GM23338 (cell line): ENCODE data around the gene ADGRG2. TPM values are rescaled to one million over a fixed set of nuclear protein-coding genes. Genes with fewer than 3 reads are reported as not detected.

Experiments used
- ATAC-seq: fragments of 200-7000 bp; cut with Tn5 transposase; 3 replicates; pipeline ENCODE4 v1.9.1; 2020
- DNase-seq: peaks from one replicate; pipeline ENCODE4 v3.0.0-alpha.2; 2015; ENCODE audit warnings: low spot score
- H2AFZ ChIP-seq: fragments of 200-600 bp; sonication (generic); 2 replicates; pipeline ENCODE4 v1.8.0; 2016; ENCODE audit warnings: antibody characterized with exemption, mild to moderate bottlenecking, moderate library complexity
- H3F3A ChIP-seq: fragments of 200-600 bp; sonication (generic); replicated peaks from 2 replicates; pipeline ENCODE4 v1.8.0; 2017; ENCODE audit warnings: antibody characterized with exemption, mixed run types, low read depth
- H3K27ac ChIP-seq: fragments of 200-600 bp; sonication (generic); 2 replicates; pipeline ENCODE4 v1.6.1; 2016; ENCODE audit warnings: low read depth
- H3K27me3 ChIP-seq: fragments of 200-600 bp; sonication (generic); 2 replicates; pipeline ENCODE4 v1.8.0; 2016; ENCODE audit warnings: mild to moderate bottlenecking, mixed run types, moderate library complexity; ENCODE audit not compliant: insufficient read depth
- H3K36me3 ChIP-seq: fragments of 200-600 bp; sonication (generic); 2 replicates; pipeline ENCODE4 v1.8.0; 2016; ENCODE audit warnings: mild to moderate bottlenecking; ENCODE audit not compliant: insufficient read depth
- H3K4me1 ChIP-seq: fragments of 200-600 bp; sonication (generic); 2 replicates; pipeline ENCODE4 v1.8.0; 2016; ENCODE audit warnings: mild to moderate bottlenecking, moderate library complexity; ENCODE audit not compliant: insufficient read depth
- H3K4me2 ChIP-seq: fragments of 200-600 bp; sonication (generic); 2 replicates; pipeline ENCODE4 v1.7.1; 2017; ENCODE audit warnings: mixed run types
- H3K4me3 ChIP-seq: fragments of 200-600 bp; sonication (generic); 2 replicates; pipeline ENCODE4 v1.6.1; 2016; ENCODE audit warnings: mixed run types
- H3K79me2 ChIP-seq: fragments of 200-600 bp; sonication (generic); replicated peaks from 2 replicates; pipeline ENCODE4 v1.8.0; 2017; ENCODE audit warnings: mild to moderate bottlenecking; ENCODE audit not compliant: insufficient read depth
- H3K9me2 ChIP-seq: fragments of 200-600 bp; sonication (generic); 2 replicates; pipeline ENCODE4 v1.8.0; 2017; ENCODE audit not compliant: insufficient read depth
- H4K20me1 ChIP-seq: fragments of 200-600 bp; sonication (generic); replicated peaks from 2 replicates; pipeline ENCODE4 v1.8.0; 2017; ENCODE audit warnings: mild to moderate bottlenecking; ENCODE audit not compliant: insufficient read depth
- H3K27ac Mint-ChIP-seq: 2 replicates; pipeline ENCODE4 v1.8.0; 2020; ENCODE audit warnings: inconsistent platforms, mild to moderate bottlenecking, moderate library complexity, mixed read lengths
- H3K27me3 Mint-ChIP-seq: 3 replicates; pipeline ENCODE4 v1.8.0; 2022; ENCODE audit warnings: low read depth, mild to moderate bottlenecking, moderate library complexity, mixed read lengths, inconsistent platforms; ENCODE audit not compliant: insufficient read depth, poor library complexity
- H3K36me3 Mint-ChIP-seq: 3 replicates; pipeline ENCODE4 v1.8.0; 2021; ENCODE audit warnings: low read depth, mild to moderate bottlenecking, inconsistent platforms, moderate library complexity, mixed read lengths
- H3K4me1 Mint-ChIP-seq: 3 replicates; pipeline ENCODE4 v1.8.0; 2020; ENCODE audit warnings: mild to moderate bottlenecking, inconsistent platforms, mixed read lengths
- H3K4me3 Mint-ChIP-seq: 3 replicates; pipeline ENCODE4 v1.8.0; 2021; ENCODE audit warnings: moderate library complexity, mild to moderate bottlenecking, inconsistent platforms, mixed read lengths
- H3K9me3 Mint-ChIP-seq: 3 replicates; pipeline ENCODE4 v1.8.0; 2020; ENCODE audit warnings: moderate library complexity, mild to moderate bottlenecking, inconsistent platforms, mixed read lengths
- CREB1 ChIP-seq: fragments of 250-450 bp; sonication (Bioruptor Pico); IDR thresholded peaks from 2 replicates; pipeline ENCODE4 v1.5.0; 2020; ENCODE audit warnings: low read depth, mild to moderate bottlenecking, moderate library complexity
- EZH2 ChIP-seq: fragments of 200-600 bp; sonication (generic); IDR thresholded peaks from one replicate; pipeline ENCODE4 v1.8.0; 2017; ENCODE audit warnings: antibody characterized with exemption, mild to moderate bottlenecking, low read depth; ENCODE audit not compliant: unreplicated experiment
- EZH2phosphoT487 ChIP-seq: fragments of 200-600 bp; sonication (generic); IDR thresholded peaks from one replicate; pipeline ENCODE4 v1.8.1; 2018; ENCODE audit warnings: antibody characterized with exemption; ENCODE audit not compliant: unreplicated experiment
- JUNB ChIP-seq: IDR thresholded peaks from one replicate; pipeline ENCODE4 v1.6.1; 2016; ENCODE audit warnings: antibody characterized with exemption; ENCODE audit not compliant: unreplicated experiment
- NANOG ChIP-seq: IDR thresholded peaks from 2 replicates; pipeline ENCODE4 v1.6.1; 2016; ENCODE audit warnings: antibody characterized with exemption, borderline replicate concordance
- STAT1 ChIP-seq: IDR thresholded peaks from one replicate; pipeline ENCODE4 v1.6.1; 2016; ENCODE audit warnings: antibody characterized with exemption; ENCODE audit not compliant: unreplicated experiment
- ZNF114 ChIP-seq: fragments of 250-450 bp; sonication (Bioruptor Pico); IDR thresholded peaks from 2 replicates; pipeline ENCODE4 v1.5.0; 2020; ENCODE audit warnings: mild to moderate bottlenecking, moderate library complexity
- ZNF331 ChIP-seq: fragments of 250-450 bp; sonication (Bioruptor Pico); IDR thresholded peaks from 2 replicates; pipeline ENCODE4 v1.5.0; 2020; ENCODE audit warnings: low read depth, mild to moderate bottlenecking, moderate library complexity
- polyA plus RNA-seq: library from polyadenylated mRNA; unstranded; fragments of >200 nt; fragmentation: Nextera tagmentation; extraction: Ambion mirVana; gene quantifications from 2 replicates; pipeline ENCODE4 v1.2.1, GENCODE V29; 2016
- total RNA-seq: library from RNA; depleted of rRNA; stranded (reverse); fragments of >200 nt; shearing (Covaris generic); gene quantifications from 2 replicates; pipeline ENCODE4 v1.2.3, GENCODE V29; 2014
- TF ChIP-seq, protein P1 (sequence below): IDR thresholded peaks from one replicate; pipeline ENCODE4 v1.6.1; 2018; ENCODE audit warnings: antibody characterized with exemption; ENCODE audit not compliant: unreplicated experiment
- TF ChIP-seq, protein P2 (sequence below), 2 experiments: fragments of 200-600 bp in 1 of 2; sonication (generic) in 1 of 2; conservative IDR thresholded peaks; 2 replicates each; pipeline versions ENCODE4 v1.5.1 to v1.6.1; 2016 to 2017; ENCODE audit warnings: antibody characterized with exemption in 2 of 2, low read depth in 2 of 2, mild to moderate bottlenecking in 2 of 2, moderate library complexity in 1 of 2
- TF ChIP-seq, protein P3 (sequence below): IDR thresholded peaks from 2 replicates; pipeline ENCODE4 v1.6.1; 2016; ENCODE audit warnings: antibody characterized with exemption

ADGRG2 gene
- total and polyA plus RNA-seq, 2 experiments from 2014 or later: 4.0 to 10.8 TPM

DNA sequence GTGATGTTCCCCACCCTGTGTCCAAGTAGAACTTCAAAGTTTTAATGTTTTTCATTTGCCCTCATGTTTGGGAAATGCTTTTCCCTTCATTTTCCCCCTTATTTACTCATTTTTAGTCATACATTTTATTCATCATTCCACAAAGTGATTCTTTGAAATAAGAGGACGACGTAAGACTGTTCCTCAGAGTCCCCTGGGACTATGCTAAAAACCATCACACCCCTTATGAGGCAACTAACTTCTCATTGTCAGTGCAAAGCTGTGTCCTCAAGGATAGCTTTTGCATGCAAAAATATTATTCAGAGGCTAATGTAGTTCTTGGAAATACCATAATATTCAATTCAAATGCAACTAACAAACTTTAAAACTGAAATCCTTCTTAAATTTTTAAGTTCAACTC is 14.8 kb upstream of the ADGRG2 start:
- no peaks in the 10 kb centered on the region for H4K20me1 ChIP-seq
- no peak for DNase-seq
- no peaks in the 10 kb centered on the region for H3K36me3 ChIP-seq
- no peak overlapping the region; the same call in 1 of the 2 replicates for H3K4me2 ChIP-seq
- H3K4me3 Mint-ChIP-seq: no peak overlapping the region
- no peaks in the 10 kb centered on the region; the same call in 2 of the 3 replicates for H3K9me3 Mint-ChIP-seq
- H3K4me1 Mint-ChIP-seq: peaks cover 7% of the 10 kb centered on the region; the same call in 2 of the 3 replicates
- H3K27ac ChIP-seq: no peak overlapping the region
- TF ChIP-seq EZH2 (no peak), ZNF114 (no peak)
- TF ChIP-seq, protein P1, sequence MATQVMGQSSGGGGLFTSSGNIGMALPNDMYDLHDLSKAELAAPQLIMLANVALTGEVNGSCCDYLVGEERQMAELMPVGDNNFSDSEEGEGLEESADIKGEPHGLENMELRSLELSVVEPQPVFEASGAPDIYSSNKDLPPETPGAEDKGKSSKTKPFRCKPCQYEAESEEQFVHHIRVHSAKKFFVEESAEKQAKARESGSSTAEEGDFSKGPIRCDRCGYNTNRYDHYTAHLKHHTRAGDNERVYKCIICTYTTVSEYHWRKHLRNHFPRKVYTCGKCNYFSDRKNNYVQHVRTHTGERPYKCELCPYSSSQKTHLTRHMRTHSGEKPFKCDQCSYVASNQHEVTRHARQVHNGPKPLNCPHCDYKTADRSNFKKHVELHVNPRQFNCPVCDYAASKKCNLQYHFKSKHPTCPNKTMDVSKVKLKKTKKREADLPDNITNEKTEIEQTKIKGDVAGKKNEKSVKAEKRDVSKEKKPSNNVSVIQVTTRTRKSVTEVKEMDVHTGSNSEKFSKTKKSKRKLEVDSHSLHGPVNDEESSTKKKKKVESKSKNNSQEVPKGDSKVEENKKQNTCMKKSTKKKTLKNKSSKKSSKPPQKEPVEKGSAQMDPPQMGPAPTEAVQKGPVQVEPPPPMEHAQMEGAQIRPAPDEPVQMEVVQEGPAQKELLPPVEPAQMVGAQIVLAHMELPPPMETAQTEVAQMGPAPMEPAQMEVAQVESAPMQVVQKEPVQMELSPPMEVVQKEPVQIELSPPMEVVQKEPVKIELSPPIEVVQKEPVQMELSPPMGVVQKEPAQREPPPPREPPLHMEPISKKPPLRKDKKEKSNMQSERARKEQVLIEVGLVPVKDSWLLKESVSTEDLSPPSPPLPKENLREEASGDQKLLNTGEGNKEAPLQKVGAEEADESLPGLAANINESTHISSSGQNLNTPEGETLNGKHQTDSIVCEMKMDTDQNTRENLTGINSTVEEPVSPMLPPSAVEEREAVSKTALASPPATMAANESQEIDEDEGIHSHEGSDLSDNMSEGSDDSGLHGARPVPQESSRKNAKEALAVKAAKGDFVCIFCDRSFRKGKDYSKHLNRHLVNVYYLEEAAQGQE: no peak
- TF ChIP-seq, protein P2, sequence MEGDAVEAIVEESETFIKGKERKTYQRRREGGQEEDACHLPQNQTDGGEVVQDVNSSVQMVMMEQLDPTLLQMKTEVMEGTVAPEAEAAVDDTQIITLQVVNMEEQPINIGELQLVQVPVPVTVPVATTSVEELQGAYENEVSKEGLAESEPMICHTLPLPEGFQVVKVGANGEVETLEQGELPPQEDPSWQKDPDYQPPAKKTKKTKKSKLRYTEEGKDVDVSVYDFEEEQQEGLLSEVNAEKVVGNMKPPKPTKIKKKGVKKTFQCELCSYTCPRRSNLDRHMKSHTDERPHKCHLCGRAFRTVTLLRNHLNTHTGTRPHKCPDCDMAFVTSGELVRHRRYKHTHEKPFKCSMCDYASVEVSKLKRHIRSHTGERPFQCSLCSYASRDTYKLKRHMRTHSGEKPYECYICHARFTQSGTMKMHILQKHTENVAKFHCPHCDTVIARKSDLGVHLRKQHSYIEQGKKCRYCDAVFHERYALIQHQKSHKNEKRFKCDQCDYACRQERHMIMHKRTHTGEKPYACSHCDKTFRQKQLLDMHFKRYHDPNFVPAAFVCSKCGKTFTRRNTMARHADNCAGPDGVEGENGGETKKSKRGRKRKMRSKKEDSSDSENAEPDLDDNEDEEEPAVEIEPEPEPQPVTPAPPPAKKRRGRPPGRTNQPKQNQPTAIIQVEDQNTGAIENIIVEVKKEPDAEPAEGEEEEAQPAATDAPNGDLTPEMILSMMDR (conservative IDR thresholded peaks at IDR 0.05; ENCODE audit: low read depth in 2 of 2): no peak
- H2AFZ ChIP-seq: no peak overlapping the region
- H3K4me3 ChIP-seq: no peak overlapping the region
- peaks cover 12% of the 10 kb centered on the region; the same call in 1 of the 2 replicates for H3K4me1 ChIP-seq
- H3K27me3 ChIP-seq: no peaks in the 10 kb centered on the region
- ATAC-seq: no peak
- H3K27me3 Mint-ChIP-seq: peaks cover 8% of the 10 kb centered on the region
- H3K79me2 ChIP-seq: no peaks in the 10 kb centered on the region
- no peak overlapping the region for H3K27ac Mint-ChIP-seq
- H3K36me3 Mint-ChIP-seq: peaks cover 1% of the 10 kb centered on the region; the same call in 1 of the 3 replicates
- no peaks in the 10 kb centered on the region for H3K9me2 ChIP-seq
- H3F3A ChIP-seq: no peaks in the 10 kb centered on the region

DNA sequence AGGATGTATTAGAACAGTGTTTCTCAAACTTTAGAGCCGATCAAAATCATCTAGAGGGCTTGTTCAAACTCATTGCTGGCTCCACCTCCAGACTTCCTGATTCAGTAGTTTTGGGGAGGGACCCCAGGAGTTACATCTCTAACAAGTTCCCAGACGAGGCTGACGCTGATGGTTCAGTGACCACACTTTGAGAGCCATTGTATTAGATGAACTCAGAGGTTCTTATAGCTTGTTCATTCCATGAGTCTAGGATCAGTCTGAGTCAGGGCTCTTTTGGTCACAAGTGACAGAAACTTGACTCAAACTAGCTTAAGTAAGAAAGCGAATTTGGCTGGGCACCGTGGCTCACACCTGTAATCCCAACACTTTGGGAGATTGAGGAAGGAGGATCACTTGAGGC is 11.5 kb upstream of the ADGRG2 start:
- no peaks in the 10 kb centered on the region for H3K9me3 Mint-ChIP-seq
- peaks cover 7% of the 10 kb centered on the region; the same call in 2 of the 3 replicates for H3K4me1 Mint-ChIP-seq
- no peak overlapping the region for H3K4me3 ChIP-seq
- no peaks in the 10 kb centered on the region for H4K20me1 ChIP-seq
- no peaks in the 10 kb centered on the region for H3K27me3 ChIP-seq
- DNase-seq: no peak
- H3K9me2 ChIP-seq: no peaks in the 10 kb centered on the region
- no peak overlapping the region for H3K27ac ChIP-seq
- H3K36me3 Mint-ChIP-seq: no peaks in the 10 kb centered on the region
- H3K36me3 ChIP-seq: no peaks in the 10 kb centered on the region
- no peak for ATAC-seq
- H3K4me2 ChIP-seq: no peak overlapping the region
- peaks cover 12% of the 10 kb centered on the region; the same call in 1 of the 2 replicates for H3K4me1 ChIP-seq
- no peak overlapping the region for H3K4me3 Mint-ChIP-seq
- H3F3A ChIP-seq: no peaks in the 10 kb centered on the region
- H2AFZ ChIP-seq: no peak overlapping the region
- no peak overlapping the region for H3K27ac Mint-ChIP-seq
- no peaks in the 10 kb centered on the region for H3K79me2 ChIP-seq
- peaks cover 8% of the 10 kb centered on the region for H3K27me3 Mint-ChIP-seq
- TF ChIP-seq, protein P3, sequence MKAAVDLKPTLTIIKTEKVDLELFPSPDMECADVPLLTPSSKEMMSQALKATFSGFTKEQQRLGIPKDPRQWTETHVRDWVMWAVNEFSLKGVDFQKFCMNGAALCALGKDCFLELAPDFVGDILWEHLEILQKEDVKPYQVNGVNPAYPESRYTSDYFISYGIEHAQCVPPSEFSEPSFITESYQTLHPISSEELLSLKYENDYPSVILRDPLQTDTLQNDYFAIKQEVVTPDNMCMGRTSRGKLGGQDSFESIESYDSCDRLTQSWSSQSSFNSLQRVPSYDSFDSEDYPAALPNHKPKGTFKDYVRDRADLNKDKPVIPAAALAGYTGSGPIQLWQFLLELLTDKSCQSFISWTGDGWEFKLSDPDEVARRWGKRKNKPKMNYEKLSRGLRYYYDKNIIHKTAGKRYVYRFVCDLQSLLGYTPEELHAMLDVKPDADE: no peak
- TF ChIP-seq ZNF331 (CRISPR knock-in tag) (no peak), CREB1 (CRISPR knock-in tag) (no peak), NANOG (no peak), ZNF114 (no peak), STAT1 (no peak), JUNB (no peak), EZH2phosphoT487 (no peak), EZH2 (no peak)
- TF ChIP-seq, protein P2 (conservative IDR thresholded peaks at IDR 0.05; ENCODE audit: low read depth in 2 of 2): no peak
- TF ChIP-seq, protein P1: no peak
